DMS114 treated with DMSO at 0.1 percent for 48 hours (cell line): ENCODE results near the gene CD101.
"Not testable (repeated sequence)": the region's sequence is repeated elsewhere in the genome, so short reads cannot be mapped to it uniquely, and the experiment has no call there.

Experiments
- DNase-seq: peaks from one replicate; lab custom pipeline; 2025; ENCODE audit not compliant: unreplicated experiment; lab: John Stamatoyannopoulos, UW

Gene CD101

GRCh38 chr1:117001254-117001927 is at the start of gene CD101:
CD101 (plus strand) TSS chr1:117001760; CDS start chr1:117001818, 58 bp downstream.
- no peak for DNase-seq

- no peak for DNase-seq
Measured at GRCh38 chr1:116952738-116953275, 48.8 kb upstream of the CD101 start.

- no peak for DNase-seq
Measured at GRCh38 chr1:116954440-116954839, 47.1 kb upstream of the CD101 start.

- no peak for DNase-seq
Measured at GRCh38 chr1:116956378-116956777, 45.2 kb upstream of the CD101 start.

GRCh38 chr1:116957646-116958045 is 43.9 kb upstream of the CD101 start:
- no peak for DNase-seq

- DNase-seq: no peak
Measured at GRCh38 chr1:116958110-116958509, 43.5 kb upstream of the CD101 start.

GRCh38 chr1:116958977-116959376 is 42.6 kb upstream of the CD101 start:
- DNase-seq: no peak

GRCh38 chr1:116961606-116962005 is 40.0 kb upstream of the CD101 start:
- DNase-seq: no peak

GRCh38 chr1:116962987-116963639 is 38.4 kb upstream of the CD101 start:
- DNase-seq: no peak

- no peak for DNase-seq
Measured at GRCh38 chr1:116966791-116967190, 34.8 kb upstream of the CD101 start.

- DNase-seq: no peak
Measured at GRCh38 chr1:116968724-116969123, 32.8 kb upstream of the CD101 start.

- no peak for DNase-seq
Measured at GRCh38 chr1:116971258-116971860, 30.2 kb upstream of the CD101 start.

- no peak for DNase-seq
Measured at GRCh38 chr1:116971965-116972673, 29.4 kb upstream of the CD101 start.

GRCh38 chr1:116972674-116973030 is 28.9 kb upstream of the CD101 start:
- DNase-seq: no peak

- DNase-seq: not testable (repeated sequence)
Measured at GRCh38 chr1:116980309-116980708, 21.3 kb upstream of the CD101 start.

GRCh38 chr1:116981521-116982037 is 20.0 kb upstream of the CD101 start:
- DNase-seq: no peak

- no peak for DNase-seq
Measured at GRCh38 chr1:116982319-116983004, 19.1 kb upstream of the CD101 start.

GRCh38 chr1:116983112-116983511 is 18.4 kb upstream of the CD101 start:
- DNase-seq: no peak

- no peak for DNase-seq
Measured at GRCh38 chr1:116983678-116984077, 17.9 kb upstream of the CD101 start.

GRCh38 chr1:116984406-116985160 is 17.0 kb upstream of the CD101 start:
- DNase-seq: no peak
